Ramos (cell line): ENCODE data around the gene SLC15A4.

Source experiments
- in situ Hi-C: fragments of 300-500 bp; cut with MboI; formaldehyde crosslinking; loops from one replicate; pipeline ENCODE4 v1.14.3; 2022; ENCODE audit warnings: low sequenced_read_pairs; ENCODE audit not compliant: unreplicated experiment

SLC15A4 gene

DNA sequence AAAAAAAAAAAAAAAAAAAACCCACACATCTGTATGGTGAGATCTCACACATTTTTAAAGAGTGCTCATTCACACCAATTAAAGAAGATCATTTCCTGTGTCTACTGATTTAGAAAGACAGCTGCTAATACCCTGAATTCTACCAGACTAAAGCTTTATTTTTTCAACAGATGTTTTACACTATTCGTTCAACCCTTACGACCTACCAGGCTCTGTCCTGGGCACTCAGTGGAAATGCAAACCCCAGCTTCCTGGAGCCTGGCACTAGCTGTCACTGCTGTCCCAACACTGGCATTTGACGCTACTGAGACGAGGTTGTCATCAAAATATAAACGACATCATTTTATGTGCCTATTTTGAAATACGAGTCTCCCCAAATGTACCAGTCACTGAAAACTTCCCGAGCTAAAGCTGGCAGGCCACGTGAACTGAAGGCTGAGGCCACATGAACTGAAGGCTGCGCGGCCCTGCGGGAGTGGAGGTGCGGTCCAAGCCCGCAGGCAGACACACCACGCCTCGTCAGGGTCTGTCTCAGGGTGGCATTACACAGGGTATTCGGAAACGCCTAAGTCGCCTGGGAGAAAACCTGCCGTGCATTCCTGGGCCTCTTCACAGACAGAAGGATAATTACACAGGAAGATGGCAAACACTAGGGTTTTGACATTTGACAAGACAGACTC, 27.2 kb downstream of the SLC15A4 start:
- in situ Hi-C loops = no loop called here

DNA sequence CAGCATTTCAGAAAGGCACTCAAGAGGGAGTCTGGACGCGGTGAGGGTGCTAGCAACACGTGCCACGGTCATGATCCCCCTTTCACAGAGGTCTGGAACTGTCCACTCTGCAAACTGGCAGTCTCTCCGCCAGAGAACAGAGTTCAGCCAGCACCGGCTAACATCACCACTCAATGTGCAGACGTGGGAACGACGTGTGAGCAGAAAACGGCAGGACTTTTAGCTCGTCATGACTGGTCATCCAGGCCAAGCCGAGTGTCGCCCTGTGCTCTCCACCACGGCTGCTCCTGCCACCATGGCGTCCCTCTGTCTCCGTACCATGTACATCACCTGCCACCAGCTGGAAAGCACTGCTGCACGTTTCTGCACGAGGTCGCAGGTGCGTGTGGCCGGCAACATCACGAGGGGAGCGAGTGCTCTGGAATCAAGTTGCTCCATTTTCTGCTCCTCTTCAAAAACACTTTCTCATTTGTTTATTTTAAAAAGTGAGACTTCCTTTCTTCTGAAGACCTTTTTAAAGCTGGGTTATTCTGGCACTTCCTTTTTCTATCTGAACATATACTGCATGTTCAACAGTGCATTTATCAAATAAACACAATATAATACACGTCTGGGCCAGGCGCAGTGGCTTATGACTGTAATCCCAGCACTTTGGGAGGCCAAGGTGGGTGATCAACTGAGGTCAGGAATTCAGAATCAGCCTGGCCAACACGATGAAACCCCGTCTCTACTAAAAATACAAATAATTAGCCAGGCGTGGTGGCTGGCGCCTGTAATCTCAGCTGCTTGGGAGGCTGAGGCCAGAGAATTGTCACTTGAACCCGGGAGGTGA, 28.0 kb downstream of the SLC15A4 start:
- in situ Hi-C loops = no loop called here

DNA sequence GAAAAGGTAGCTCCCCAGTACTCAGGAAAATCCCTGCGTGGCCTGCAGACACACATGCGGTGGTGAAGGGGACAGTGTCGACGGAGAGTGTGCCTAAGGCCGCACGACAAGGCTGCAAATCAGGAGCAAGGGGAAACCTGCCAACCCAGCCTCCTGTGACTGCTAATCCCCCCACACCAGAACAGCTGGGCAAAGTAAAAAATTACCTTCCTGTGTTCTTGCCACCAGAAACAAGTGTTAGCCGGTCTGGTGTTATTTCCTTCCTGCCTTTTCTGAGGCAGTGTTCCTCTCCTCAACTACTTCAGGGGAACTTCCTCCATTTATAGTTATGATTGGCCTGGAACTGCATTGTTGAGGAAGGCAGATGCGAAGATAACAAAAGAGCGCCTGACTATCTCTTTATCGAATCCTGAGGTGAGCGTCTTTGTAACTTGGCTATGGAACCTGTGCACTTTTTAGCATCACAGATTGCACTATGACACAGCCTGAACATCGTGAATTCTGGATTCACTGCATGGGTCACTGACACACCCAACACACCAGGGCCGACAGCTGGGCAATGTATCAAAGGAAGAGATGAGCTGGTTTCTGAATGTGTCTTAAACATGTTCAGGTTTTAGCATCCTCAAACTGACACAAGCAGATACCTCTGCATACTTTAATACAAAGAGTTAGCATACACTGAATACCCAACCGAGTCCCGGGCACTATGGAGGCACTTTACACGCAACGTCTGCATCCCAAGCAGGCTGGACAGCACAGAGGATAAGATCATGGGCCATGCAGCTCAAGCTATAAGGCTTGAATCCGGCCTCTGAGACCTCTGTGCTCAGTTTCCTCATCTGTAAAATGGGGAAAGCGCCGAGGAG, 28.9 kb downstream of the SLC15A4 start:
- in situ Hi-C loops = no loop called here

DNA sequence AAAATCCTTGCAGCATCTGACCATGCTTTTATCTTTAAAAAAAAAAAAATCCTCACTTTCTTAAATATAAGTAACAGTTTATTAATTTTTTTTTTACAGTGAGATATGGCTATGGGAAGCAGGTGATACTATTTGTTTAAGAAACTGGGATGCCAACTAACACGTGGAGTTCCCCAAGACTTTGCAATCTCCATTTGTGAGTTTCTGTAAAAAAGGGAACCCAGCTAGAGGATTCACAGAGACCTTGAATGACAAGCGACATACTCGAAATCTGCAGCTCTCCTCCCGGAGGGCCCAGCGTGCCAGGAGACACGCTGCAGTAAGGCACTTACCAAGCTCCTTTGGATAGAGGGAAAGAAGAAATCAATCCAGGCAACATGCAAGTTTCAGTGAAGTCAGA, 30.1 kb downstream of the SLC15A4 start:
- in situ Hi-C loops = no loop called here

DNA sequence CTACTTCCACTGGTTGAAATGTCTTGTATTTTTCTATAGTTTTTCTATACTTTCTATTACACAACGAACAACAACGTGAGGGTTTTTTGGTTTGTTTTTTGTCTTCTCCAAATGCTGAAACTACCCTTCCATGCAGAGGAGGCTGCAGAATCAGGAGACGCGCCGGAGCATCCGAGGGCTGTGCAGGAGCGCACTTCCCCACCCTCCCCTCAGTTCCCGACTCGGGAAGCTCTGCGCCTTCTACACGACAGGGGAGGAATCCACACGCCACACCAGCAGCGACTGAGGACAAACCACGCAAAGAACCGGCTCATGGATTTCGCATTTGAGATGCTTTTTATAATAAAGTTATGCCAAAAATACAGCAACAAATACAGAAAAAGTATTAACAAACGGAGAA, 30.9 kb downstream of the SLC15A4 start:
- in situ Hi-C loops = no loop called here

DNA sequence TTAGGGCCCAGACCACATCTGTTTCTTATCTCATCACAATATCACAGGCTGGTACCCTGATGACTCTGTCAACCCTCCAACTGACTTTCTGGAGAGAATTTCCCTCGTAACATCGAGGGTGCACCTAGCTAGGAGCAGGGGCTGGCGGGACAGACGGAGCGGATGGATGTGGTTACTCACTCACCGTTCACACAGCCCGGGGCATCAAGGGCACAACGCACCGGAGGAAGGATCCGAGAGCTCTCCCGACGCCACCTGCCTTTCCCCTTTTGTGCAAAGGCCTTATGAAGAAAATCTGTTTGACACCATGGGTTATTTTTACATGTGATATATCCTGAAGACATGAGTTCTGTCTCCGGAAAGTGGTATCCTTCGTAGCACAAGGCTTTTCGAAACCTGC, 31.4 kb downstream of the SLC15A4 start:
- in situ Hi-C loops = no loop called here

DNA sequence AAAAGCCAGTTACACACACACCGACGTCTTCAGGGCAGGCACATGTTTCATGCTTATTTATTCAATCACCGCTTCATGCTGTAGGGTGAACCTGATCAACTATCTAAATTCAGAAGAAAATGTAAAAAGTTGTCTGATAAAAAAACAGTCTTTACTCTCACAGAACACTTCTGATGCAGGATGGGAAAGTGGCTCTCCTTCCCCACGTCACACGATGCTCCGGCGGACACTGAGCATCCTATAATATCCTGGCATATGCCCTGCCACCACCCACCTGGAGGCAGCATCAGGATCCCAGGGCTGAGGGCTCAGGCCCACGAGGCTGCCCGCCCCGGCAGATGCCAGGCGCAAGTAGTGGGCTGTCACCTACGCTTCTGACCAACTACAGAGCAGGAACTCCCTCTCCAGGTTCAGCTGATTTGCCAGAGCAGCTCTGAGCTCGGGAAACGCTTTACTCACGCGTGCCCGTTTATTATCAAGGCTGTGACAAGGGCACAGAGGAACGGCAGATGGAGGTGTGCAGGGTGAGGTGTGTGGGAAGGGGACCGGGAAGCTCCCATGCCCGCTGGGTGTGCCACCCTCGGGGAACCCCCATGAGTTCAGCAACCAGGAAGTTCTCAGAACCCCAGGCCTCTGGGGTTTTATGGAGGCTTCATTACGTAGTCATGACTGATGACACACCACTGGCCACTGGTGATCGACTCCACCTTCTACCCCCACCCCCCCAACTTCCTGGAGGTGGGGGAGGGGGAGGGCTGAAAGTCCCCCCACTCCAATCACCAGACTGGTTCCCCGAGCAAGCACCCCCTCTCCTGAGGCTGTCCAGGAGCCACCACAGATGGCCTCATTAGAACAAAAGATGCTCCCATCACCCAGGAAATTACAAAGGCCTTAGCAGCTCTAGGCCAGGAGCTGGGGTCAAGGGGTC, 32.1 kb downstream of the SLC15A4 start:
- in situ Hi-C loops = no loop called here

DNA sequence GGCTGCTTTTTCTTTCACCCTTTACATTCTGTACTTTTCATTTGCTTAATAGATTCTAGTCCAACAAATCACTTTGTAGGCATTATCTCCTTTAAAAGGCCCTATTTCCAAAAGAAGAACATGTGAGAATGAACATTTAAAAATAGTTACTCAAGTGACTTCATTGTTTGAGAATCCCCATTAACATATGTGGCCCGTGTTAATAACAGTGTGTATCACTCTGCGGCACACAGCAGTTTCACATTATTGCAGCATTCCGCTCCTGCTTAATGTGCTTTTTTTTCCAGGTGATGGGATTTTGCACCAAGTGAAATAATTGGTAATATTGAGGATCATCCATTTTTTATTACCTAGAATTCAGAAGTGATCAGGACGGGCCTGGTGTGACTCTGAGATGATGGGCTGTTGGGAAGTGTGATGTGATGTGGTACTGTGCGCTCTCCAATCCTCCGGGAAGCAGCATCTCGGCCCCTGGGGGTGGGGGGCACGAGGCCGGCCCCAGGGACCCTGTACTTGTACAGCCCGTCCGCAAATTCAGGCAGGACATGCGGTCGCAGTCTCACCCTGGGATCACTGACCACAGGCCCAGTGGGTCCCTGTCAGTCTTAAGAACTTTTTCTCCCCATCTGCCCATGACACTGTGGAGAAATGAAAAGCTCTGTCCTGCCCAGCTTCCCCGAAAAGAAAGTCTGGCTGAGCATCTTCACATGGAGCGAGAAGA, 32.9 kb downstream of the SLC15A4 start:
- in situ Hi-C loops = no loop called here

DNA sequence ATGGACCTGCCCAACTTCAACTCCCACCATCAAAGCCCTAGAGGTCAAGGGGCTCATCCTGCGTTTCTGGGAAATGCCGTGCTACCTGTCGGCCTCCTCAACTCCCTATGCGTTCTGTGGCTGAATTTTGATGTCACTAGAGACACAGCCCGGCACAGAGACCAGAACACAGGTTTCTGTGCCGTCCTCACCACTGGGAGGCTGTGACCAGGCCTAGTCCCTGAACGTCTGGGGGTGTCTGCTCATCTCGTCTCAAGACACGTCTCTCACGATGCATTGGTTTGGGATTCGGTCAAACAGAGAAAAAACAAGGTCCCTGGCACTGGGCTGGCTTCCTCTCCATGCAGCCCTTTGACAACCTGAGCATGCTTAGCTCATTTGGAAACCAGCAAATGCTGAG, 33.5 kb downstream of the SLC15A4 start:
- in situ Hi-C loops = no loop called here

DNA sequence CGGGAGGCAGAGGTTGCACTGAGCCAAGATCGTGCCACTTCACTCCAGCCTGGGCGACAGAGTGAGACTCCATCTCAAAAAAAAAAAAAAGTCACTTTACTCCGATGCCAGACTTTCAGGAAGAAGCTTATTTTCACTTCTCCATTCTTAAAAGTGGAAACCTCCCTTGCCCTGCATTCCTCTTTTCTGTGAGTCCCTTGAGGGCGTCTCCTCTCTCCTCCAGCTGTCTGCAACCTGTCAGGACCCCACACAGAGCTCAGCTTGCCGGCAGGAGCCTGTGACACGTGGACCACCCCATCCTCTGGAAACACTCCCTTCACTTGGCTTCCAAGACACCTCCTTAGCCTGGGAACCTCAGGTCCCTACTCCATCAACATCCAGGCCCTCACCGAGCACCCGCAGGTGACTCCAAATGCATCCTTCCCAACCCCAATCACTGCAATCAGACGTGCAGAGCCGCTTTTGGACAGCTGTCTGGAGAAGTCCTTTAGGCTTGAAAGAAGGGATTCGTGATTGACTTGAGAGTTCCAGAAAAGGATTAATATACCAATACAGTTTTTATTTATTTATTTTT, 34.3 kb downstream of the SLC15A4 start:
- in situ Hi-C loops = no loop called here

DNA sequence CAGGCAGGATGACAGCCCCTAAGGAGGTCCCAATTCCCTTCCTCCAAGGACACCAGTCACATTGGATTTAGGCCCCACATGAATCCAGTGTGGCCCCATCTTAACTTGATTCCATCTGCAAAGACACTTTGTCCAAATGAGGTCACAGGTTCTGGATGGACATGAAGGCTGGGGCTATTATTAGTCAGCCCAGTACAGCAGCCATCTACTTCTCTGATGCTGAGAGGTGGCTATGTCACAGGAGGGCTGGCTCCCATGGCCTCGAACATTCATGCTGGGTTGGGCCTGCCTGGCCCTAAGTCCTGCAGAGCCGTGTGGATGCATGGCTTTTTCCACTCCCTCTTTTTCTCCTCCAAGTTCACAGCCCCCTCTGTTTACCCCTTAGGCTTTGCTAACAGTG, 35.9 kb downstream of the SLC15A4 start:
- in situ Hi-C loops = no loop called here

DNA sequence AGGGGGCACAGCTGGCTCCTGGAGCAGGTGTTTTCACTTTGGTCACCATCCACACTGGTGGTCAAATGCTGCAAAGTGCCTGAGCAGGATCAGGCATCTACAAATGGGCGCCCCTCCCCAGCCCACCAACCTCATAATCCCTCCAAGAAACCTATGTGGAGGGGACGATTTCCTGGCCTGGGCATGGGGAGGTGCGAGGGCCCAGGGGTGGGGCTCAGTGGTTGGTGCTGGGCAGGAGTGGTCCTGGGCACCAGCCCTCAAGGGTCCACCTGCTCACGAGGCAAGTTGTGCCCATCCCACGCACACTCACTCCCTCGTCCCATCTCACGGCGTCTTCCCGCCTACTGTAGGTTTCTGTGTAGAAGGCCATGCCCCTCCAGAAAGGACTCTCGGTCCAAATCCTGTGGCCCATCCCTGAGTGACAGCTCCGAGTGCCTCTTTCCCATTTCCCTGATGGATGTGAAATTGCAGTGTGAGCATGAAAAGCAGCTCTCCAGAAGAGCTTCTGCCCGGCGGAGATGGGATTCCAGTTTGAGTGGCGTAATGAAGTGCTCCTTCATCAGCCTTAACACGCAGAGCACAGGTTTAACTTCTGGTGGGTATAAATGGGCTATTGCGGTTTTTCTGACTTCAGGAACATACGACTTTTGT, 36.9 kb downstream of the SLC15A4 start:
- in situ Hi-C loops = no loop called here

DNA sequence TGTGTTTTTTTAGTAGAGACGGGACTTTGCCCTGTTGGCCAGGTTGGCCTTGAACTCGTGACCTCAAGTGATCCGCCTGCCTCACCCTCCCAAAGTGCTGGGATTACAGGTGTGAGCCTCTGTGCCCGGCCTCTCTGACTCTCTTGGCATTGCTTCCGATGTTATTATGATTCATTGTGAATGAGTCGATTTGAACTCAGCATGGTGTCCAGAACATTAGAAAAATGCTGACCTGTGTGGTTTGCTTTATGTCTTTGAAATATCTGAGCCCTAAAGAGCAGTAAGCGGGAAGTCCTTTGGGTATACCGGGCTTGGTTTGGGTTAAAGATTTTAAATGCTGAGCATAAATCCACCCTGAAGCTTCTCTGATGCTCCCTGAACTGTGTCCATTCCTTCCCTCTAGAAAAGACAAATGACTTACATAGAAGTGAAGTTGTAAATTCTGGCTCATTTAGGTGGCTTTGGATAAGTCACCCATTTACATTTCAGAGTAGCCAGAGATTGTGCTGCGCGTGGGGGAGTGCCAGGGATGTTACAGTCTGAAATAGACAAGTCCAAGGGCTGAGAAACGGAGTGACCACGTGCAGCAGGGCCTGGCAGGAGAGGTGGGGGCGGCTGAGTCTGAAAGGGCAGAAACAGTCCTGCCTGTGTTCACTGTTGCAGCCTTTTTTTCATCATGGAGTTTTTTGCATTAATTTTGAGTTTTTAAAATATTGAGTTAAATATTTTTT, 39.6 kb downstream of the SLC15A4 start:
- in situ Hi-C loops = no loop called here

DNA sequence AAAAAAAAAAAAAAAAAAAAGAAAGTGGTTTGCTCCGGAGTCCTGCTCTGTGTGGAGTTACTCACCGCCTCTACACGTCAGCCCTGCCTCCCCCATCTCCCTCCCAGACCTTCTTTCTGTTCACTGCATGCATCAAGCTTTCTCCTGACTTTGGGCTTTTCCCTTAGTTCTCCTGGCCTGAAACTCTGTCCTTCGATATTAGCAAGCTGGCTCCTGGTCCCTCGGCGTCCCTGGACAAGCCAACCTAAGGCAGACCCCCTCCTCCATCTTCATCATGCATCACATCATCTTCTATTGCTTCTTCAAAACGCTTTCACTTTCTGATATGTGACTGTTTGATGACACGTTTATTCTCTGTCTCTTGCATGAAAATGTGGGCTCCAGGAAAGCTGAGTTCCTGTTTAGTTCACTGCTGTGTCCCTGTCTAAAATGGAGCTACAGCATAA, 40.6 kb downstream of the SLC15A4 start:
- in situ Hi-C loops = no loop called here

DNA sequence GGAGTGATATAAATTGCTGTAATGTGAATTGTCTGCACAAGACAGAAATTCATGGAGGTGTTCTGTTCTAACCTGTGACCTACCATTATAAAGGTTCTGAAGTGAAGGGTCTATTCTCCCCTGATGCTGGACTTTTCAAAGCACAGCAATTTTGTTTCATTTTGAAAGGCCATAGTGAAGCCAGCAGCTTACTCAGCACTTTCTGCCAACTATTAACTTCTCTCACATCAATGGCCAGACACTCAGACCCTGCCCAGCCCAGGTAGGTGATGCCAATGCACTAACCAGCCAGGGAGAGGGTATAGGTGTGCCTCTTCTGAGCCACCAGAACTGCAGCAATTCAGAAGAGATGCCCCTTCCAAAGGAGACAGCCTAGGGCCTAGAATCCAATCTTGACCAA, 43.9 kb downstream of the SLC15A4 start:
- in situ Hi-C loops = no loop called here

DNA sequence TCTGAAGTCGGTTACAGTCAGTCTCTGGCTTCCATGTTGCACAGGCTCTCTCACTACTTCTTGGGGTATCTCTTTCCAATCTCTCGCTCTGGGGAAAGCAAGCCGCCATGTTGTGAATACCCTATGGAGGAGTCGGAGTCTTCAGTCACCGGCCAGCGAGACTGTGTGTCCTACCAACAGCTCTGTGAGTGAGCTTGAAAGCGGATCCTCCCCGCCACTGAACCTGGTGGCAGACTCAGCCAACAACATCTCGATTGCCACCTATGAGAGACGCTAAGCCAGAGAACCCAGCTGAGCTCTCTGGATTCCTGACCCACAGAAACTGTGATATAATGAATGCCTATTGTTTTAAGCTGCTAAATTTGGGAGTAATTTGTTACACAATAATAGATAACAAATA, 51.5 kb downstream of the SLC15A4 start:
- in situ Hi-C loops = no loop called here

DNA sequence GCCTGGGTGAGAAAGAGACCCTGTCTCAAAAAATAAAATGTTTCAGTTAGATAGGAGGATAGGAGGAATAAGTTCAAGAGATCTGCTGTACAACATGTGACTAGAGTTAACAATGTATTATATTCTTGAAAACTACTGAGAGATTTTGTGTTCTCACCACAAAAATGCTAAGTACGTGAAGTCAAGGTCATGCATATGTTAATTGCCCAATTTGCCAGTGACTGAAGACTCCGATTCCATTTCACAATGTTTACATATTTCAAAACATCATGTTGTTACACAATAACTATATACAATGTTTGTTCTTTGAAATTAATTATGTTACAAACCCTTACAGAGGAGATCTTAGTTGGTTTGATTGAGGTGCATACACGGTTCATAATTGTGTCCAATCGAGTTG, 52.1 kb downstream of the SLC15A4 start:
- in situ Hi-C loops = no loop called here

DNA sequence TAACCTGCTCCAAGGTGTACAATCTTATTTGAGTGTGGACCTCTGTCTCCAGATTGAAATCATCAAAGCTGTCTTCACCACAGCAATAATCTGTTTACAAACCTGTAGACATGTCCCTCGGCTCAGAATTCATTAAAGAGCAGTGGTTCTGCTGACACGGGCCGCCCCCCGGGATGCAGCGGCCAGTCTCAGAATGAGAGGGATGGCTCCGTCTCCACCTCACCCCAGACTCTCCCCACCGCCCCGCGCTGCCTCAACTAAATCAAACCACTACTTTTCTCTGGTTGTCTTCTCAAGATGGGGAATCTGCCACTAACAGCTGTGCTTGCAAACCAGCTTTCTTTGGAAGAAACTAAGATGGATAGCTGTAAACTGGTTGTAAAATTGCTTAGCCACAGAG, 56.2 kb downstream of the SLC15A4 start:
- in situ Hi-C loops = no loop called here
